ENCODE measurements around the gene S1PR4.
"Not testable (repeated sequence)": the region's sequence is repeated elsewhere in the genome, so short reads cannot be mapped to it uniquely, and the experiment has no call there.

The S1PR4 gene

DNA sequence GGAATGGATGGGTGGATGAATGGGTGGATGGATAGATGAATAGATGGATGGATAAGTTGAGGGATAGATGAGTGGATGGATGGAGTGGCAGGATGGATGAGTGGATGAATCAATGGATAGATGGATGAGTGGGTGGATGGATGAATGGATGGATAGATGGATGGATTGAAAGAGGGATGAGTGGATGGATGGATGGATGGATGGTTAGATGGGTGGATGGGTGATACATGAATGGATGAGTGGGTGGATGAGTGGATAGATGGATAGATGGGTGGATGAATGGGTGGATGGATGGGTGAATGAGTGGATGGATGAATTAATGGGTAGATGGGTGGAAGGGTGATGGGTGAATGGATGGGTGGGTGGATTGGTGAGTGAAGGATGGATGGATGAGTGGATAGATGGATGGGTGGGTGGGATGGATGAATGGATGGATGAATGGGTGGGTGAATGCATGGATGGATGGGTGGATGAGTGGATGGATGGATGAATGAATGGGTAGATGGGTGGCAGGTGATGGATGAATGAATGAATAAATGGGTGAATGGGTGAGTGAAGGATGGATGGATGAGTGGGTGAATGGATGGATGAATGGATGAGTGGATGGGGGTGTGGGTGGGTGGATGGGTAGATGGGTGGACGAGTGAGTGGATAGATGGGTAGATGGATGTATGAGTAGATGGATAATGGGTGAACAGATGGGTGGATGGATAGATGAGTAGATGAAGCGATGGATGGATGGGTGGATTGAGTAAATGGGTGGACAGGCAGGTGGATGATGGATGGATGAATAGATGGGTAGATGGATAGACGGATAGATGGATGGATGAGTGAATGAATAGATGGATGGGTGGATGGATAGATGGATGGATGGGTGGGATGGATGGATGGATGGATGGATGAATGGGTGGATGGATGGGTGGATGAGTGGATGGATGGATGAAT is 25.0 kb upstream of the S1PR4 start:
- DNase-seq = no peak

DNA sequence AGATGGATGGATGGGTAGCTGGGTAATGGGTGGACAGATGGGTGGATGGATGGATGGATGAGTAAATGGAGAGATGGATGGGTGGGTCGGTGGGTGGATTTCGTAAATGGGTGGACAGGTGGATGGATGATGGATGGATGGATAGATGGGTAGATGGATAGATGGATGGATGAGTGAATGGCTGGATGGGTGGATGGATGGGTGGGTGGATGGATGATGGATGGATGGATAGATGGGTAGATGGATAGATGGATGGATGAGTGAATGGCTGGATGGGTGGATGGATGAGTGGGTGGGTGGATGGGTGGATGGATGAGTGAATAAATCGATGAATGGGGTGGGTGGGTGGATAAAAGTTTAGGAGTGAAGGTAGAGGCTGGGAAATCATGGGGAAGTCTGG is 24.1 kb upstream of the S1PR4 start:
- DNase-seq = not testable (repeated sequence)

DNA sequence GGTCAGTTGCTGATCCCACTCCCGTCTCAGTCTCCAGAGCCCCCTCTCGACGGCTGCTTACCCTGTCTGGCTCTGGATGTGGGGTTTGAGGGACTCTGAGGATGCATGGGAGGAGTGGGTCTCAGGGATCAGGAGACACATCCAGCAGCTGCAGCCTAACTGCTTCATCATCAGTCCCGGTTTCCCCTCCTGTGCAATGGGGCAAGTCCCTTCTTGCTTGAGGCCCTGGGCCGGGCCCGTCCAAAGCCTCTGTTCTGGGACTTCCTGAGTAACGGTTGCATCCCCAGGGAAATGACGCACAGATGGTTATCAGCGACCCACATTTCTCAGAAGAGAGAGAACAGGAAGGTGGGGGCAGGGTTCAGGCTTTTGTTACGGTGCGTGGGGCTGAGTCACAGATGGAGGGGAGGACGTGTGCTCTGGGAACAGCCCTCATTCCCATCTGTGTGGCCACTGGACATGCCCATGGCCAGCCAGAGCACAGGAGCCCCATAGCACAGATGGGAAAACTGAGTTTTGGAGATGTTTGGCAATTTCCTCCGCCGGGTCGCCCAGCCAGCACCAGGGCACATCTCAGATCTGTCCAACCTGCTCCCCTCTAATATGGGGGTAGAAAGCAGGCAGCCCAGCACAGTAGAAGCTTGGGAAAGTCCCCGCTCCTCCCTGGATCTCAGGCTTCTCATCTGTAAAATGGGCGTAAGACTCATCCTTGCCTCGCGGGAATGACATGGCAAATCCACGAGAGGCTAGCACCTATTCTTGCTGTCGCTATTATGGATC is 23.4 kb upstream of the S1PR4 start:
- peak; percentile 100 for DNase-seq

DNA sequence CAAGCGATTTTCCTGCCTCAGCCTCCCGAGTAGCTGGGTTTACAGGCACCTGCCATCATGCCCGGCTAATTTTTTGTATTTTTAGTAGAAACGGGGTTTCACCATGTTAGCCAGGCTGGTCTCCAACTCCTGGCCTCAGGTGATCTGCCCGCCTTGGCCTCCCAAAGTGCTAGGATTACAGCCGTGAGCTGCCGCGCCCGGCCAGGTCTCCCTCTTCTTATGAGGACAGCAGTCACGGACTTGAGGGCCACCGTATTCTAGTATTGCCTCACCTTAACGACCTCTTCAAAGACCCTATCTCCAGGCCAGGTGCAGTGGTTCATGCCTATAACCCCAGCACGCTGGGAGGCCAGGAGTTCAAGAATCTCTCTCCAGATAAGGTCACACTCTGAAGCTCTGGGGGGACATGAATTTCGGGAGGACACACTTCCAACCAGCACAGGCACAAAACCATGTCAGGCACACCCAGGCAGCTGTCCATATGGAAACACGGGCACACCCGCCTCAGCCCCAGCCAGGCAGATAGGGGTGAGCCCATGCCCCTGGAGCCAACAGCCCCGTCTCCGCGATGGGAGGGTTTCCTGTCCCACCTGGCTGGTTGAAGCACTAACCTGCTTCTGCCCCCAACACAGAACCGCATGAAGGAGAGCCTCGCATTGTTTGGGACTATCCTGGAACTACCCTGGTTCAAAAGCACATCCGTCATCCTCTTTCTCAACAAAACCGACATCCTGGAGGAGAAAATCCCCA is 21.3 kb upstream of the S1PR4 start:
- no peak for DNase-seq

DNA sequence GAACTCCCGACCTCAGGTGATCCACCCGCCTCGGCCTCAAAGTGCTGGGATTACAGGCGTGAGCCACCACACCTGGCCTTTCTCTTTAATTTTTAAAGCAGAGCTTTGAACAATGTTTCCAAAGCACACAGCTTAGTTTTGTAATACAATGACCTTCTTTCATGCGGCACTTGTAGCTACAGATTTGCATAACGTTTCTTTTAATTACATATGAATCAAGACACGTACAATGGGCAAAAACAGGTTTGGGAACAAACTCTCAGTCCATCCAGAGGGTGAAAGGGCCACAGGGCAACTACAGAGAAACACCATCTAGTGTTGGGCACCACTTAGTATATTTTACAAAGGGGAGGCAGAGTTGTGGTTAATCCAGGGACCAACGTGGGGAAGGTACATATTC is 19.0 kb upstream of the S1PR4 start:
- DNase-seq = no peak

DNA sequence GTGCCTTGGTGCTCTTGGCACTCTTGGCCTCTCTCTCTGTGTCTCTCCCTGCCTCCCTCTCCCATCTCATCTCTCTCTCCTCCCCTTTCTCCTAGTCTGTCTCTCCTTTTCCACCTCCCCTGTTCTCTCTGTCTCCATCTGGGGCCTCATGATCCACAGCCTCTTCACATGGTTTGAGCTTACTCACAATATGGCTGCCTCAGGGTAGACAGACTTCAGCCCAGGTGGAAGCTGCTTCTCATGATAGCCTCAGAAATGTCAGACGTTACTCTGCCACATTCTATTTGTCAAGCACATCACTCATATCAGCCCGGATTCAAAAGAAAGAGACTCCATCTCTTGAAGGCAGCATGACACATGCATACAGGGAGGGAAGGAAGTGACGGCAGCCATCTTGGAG is 18.4 kb upstream of the S1PR4 start:
- no peak for DNase-seq

DNA sequence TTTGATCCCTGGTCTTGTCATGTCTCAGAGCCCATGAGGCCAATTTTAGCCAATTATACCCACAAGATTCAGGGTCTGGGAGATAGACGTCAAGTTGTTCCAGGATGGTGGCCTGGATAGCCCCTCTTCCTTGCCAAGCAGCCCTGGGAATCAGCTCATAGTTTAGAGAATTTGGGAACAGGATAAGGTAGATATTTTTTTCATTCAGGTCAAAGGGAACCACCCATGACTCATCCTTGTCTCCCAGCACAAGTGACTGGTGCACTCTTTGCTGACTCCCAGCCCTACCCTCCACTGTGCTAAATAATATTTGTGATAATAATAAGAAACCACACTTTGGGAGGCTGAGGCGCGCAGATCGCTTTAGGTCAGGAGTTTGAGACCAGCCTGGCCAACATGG is 17.1 kb upstream of the S1PR4 start:
- DNase-seq = peak; percentile 28

DNA sequence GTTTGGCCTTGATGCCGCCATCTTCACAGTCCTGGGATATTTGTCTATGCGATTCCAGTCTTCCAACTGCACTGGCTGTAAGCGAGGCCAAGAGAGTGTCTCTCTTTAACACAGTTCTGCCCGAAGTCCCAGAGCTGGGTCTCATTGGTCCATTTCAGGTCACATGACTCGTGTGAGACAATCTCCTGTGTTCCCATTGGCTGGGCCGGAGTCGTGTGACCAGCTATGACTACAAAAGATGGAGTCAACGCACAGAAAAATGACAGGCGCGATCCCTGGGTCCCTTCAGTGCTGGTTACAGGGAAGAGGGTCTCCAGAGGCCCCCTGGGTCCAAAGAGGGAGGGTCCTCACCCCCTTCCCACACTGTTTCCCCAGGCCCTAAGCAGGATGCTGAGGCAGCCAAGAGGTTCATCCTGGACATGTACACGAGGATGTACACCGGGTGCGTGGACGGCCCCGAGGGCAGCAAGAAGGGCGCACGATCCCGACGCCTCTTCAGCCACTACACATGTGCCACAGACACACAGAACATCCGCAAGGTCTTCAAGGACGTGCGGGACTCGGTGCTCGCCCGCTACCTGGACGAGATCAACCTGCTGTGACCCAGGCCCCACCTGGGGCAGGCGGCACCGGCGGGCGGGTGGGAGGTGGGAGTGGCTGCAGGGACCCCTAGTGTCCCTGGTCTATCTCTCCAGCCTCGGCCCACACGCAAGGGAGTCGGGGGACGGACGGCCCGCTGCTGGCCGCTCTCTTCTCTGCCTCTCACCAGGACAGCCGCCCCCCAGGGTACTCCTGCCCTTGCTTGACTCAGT is 15.9 kb upstream of the S1PR4 start:
- DNase-seq = no peak

DNA sequence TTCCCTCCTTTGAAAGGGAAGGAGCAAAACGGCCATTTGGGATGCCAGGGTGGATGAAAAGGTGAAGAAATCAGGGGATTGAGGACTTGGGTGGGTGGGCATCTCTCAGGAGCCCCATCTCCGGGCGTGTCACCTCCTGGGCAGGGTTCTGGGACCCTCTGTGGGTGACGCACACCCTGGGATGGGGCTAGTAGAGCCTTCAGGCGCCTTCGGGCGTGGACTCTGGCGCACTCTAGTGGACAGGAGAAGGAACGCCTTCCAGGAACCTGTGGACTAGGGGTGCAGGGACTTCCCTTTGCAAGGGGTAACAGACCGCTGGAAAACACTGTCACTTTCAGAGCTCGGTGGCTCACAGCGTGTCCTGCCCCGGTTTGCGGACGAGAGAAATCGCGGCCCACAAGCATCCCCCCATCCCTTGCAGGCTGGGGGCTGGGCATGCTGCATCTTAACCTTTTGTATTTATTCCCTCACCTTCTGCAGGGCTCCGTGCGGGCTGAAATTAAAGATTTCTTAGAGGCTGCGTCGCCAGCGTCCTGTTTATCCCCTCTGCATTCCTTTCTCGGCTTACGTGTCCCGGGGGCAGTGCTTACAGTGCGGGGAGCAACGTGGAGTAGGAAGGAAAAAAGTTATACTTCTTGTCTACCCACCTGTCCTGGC is 15.2 kb upstream of the S1PR4 start:
- DNase-seq = peak; percentile 58

DNA sequence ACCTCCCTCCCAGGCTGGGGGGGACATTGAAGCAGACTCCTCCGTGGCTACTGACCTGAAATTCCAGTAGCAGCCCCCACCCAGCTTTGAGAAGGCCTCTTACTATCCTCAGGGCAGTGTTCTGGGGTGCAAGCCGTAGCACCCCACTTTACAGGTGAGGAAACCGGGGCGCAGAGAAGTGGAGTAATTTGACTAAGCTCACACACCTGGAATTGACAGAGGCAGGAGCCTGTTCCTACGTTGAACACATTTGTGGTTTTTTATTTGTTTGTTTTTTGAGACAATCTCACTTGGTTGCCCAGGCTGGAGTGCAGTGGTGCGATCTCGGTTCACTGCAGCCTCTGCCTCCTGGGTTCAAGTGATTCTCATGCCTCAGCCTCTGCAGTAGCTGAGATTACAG is 14.6 kb upstream of the S1PR4 start:
- DNase-seq = no peak

DNA sequence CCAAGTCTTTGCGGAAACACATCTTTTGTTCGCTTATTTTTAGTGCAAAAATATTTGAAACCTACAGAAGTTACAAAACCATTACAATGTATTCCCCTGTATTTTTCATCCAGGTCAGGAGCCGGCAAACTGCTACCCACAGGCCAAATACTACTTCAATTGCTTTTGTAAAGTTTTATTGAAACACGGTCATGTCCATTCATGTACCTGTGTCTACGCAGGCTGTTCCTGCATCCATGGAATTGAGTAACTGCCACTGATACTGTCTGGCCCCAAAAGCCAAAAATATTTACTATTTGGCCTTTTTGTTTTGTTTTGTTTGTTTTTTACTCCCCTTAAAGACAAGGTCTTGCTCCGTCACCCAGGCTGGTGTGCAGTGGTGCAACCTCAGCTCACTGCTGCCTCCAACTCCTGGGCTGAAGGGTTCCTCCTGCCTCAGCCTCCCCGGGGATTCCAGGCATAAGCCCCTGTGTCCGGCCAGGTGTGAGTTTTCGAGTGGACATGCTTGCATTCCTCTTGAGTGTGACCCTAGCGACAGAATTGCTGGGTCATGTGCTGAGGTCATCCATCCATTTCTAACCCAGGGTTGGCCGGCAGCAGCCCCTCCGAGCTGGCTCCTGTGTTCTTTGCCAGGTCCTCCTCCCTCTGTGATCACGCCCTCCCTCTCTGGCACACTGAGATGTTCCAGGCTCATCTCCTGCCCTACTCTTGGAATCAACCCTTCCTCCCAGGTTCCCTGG is 10.9 kb upstream of the S1PR4 start:
- no peak for DNase-seq

DNA sequence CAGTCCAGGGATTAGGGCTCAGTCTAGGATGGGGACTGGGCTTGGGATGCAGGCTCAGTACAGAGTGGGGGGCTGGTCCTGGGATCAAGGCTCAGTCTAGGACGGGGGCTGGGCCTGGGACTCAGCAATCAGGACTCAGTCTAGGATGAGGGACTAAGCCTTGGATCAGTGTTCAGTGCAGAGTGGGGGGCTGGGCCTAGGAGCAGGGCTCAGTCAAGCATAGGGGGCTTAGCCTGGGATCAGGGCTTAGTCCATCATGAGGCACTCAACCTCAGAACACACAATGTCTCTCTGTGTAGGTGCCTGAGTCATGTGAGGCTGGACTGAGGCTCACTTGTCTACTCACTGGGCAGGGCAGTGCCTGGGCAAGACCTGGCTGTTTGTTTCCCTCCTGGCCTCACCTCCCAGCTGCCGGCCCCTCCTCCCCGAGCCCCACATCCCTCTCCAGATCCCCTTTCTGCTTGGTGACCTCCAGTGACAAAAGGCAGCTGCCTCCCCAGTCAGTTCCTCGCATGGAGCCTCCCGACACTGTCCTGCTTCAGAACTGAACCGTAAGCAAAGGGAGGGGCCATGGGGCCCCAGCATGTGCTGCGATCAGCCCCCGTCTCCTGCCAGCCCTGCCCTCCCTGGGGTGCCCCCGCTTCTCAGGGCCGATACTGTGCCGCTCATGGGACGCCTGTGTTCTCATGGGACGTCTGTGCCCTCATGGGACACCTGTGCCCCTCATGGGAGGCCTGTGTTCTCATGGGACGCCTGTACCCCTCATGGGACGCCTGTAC is 6.5 kb upstream of the S1PR4 start:
- no peak for DNase-seq

DNA sequence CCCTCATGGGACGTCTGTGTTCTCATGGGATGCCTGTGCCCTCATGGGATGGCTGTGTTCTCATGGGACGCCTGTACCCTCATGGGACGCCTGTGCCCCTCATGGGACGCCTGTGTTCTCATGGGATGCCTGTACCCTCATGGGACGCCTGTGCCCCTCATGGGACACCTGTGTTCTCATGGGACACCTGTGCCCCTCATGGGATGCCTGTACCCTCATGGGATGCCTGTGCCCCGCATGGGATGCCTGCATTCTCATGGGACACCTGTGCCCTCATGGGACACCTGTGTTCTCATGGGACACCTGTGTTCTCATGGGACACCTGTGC is 5.9 kb upstream of the S1PR4 start:
- DNase-seq = not testable (repeated sequence)

DNA sequence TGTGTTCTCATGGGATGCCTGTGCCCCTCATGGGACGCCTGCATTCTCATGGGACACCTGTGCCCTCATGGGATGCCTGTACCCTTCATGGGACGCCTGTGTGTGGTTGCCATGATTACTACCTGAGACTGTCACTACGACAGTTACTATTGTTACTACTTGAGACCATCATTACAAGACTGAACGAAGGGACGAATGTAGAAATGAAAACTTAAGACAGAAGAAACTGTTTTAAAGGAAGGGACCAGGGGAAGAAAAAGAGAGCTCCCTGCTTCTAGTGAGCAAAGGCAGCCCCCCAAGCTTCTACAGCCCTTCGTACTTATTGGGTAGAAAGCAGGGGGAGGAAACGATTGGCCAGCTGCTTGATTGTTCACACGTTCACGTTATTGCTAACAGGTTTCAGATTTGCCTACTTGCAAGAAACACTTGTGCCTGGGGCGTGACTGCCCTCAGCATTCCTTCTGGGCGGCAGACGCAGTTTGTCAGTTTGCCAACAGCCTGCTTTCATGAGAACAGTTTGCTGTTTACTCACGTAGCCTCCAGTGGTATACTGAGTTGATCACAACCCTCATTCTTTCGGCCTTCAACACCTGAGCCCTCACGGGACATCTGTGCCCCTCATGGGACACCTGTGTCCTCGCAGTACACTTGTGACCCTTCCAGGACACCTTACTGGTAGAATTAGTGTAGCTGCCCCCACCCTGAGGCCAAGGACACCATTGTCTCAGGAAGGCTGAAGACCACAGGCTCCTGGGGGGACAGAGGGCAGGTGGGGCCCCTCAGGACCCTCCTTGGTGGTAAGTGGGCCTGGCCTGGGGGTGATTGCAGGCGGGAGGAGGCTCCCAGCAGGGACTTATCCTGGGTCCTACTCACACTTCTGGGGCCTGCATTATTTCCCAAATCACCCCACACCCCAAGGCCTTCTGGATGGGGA is 2.5 kb upstream of the S1PR4 start:
- peak; percentile 57 for DNase-seq

DNA sequence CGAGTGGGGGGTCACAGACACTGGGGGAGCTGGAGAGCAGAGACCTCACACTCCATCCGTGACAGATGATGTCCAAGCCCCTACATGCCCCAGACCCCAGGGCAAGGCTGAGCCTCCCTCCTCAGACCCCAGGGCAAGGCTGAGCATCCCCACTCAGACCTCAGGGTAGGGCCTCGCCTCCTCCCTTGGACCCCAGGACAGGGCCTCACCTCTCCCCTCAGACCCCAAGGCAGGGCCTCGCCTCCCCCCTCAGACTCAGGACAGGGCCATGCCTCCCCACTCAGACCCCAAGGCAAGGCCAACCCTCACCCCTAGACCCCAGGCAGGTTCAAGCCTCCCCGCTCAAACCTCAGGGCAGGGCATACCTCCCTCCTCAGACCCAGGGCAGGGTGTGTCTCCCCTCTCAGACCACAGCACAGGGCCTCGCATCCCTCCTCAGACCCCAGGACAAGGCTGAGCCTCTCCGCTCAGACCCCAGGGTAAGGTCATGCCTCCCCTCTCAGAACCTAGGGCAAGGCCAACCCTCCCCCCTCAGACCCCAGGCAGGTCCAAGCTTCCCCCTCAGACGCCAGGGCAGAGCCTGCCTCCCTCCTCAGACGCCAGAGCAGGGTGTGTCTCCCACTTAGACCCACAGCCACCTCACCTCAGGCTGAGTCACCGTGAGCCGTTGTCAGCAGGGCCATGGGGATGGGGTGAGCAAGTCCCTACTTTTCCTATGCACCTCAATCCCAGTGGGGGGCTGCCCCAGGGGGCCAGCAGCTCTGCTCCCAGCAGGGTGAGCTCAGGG is 1.7 kb upstream of the S1PR4 start:
- peak; percentile 47 for DNase-seq

DNA sequence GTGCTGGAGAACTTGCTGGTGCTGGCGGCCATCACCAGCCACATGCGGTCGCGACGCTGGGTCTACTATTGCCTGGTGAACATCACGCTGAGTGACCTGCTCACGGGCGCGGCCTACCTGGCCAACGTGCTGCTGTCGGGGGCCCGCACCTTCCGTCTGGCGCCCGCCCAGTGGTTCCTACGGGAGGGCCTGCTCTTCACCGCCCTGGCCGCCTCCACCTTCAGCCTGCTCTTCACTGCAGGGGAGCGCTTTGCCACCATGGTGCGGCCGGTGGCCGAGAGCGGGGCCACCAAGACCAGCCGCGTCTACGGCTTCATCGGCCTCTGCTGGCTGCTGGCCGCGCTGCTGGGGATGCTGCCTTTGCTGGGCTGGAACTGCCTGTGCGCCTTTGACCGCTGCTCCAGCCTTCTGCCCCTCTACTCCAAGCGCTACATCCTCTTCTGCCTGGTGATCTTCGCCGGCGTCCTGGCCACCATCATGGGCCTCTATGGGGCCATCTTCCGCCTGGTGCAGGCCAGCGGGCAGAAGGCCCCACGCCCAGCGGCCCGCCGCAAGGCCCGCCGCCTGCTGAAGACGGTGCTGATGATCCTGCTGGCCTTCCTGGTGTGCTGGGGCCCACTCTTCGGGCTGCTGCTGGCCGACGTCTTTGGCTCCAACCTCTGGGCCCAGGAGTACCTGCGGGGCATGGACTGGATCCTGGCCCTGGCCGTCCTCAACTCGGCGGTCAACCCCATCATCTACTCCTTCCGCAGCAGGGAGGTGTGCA is 587 bp downstream of the S1PR4 start:
- no peak for DNase-seq

DNA sequence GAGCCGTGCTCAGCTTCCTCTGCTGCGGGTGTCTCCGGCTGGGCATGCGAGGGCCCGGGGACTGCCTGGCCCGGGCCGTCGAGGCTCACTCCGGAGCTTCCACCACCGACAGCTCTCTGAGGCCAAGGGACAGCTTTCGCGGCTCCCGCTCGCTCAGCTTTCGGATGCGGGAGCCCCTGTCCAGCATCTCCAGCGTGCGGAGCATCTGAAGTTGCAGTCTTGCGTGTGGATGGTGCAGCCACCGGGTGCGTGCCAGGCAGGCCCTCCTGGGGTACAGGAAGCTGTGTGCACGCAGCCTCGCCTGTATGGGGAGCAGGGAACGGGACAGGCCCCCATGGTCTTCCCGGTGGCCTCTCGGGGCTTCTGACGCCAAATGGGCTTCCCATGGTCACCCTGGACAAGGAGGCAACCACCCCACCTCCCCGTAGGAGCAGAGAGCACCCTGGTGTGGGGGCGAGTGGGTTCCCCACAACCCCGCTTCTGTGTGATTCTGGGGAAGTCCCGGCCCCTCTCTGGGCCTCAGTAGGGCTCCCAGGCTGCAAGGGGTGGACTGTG is 1.2 kb downstream of the S1PR4 start:
- DNase-seq = no peak
